SIG-M5 (cell line): ENCODE measurements around the gene PRDM11.

Experiments
- DNase-seq: peaks from one replicate; lab custom pipeline; 2025; lab: John Stamatoyannopoulos, UW

PRDM11 gene

DNA sequence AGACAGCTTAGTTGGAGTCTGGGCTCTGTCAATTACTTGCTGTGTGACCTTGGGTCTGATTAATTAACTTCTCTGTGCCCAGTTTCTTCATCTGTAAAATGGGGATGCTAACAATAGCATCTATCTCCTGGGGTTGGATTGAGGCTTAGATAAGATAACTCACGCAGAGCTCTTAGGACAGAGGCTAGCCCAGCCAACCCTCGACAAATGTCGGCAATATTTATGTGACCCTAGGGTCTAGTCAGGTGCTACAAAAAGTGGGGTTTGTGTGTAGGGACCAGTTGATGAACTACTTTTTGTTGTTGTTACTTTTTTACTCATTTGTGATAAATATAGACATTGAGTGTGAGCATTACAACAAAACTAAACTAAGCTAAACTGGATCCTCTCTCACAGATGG is 117.3 kb downstream of the PRDM11 start:
- DNase-seq, result no peak

DNA sequence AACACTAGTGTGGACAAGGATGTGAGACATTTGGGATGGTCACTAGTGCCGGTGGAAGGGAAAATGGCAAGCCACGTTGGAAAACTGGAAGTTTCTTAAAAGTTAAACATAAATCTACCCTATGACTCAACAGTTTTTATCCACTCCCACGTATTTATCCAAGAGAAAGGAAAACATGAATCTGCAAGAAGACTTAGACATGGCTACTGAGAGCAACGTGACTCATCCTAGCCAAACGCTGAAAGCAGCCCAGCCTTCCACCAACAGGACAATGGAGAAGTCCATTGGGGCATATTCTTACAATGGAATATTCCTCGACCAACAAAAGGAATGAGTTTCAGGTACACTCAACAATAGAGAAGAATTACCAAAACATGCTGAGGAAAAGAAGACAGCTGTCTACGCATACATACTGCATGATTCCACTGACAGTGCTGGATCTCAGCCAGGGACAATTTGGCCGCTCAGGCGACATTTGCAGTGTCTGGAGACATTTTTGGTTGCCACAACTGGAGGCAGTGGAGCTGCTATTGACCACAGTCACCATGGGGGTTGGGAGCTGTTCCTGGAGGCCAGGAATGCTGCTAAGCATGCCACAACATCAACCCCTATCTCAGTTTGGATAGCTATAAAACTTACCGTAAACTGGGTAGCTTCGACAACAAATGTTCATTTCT is 118.5 kb downstream of the PRDM11 start:
- no peak for DNase-seq

DNA sequence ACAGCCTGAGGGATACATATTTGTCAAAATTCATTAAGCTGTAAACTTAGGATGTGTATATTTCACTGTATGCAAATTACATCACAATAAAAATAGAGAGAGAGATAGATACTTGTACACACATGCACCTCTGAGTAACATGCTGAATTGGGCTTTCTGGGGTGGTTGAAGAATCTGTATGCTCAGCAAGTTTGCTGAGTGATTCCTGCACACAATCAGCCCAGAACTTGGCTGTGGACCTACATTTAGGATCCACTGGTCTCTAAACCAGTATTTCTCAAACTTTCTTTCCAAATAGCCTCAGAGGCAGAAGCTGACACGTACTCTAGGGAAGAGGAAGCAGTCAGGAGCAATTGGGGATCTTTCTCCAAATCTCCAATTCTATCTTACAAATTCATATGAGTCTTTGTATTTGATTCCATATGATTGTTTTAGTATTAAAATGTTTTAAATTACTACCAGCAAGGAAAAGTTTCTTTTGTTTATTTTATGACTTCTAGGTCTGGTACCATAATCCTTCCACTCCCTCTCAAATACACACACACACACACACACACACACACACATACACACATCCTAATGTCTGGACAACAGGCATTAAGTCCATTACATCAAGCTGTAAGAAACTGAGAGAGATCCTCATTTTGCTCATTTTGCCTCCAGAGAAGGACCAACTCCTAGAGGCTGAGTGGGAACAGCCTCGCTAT is 119.7 kb downstream of the PRDM11 start:
- no peak for DNase-seq

DNA sequence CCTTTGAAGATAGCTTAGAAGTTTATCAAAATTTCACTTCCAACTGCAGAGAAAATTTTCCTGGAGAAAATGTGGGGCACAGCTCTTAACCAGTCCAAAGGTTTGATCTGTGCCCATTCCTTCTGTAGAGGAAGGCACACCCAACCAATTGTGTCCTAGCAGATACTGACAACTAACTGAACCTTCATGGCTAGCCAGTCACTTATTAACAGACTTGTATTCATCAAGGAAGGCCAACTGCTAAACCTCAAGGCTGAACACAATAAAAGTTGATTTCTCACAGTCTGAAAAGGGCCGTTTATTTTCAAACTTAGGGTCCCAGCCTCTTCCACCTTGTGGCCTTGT is 120.2 kb downstream of the PRDM11 start:
- no peak for DNase-seq

DNA sequence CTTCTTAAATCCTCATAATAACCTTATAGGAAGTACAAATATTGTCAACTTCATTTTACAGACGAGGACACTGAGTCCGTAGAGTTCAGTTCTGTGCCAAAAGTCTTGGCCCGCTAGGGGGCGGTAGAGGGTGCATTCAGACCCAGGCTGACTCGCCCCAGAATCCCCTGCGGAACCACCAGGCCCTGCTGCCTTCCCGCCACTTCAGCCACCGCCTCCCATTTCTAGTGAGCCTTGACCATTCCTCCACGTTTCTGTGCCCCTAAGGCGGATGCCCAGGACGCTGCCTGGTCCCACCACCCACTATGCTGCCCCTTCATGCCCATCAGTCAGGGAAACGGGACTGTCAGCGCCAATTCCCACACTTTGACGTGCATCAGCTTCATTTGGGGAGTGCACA is 120.6 kb downstream of the PRDM11 start:
- DNase-seq, result no peak

DNA sequence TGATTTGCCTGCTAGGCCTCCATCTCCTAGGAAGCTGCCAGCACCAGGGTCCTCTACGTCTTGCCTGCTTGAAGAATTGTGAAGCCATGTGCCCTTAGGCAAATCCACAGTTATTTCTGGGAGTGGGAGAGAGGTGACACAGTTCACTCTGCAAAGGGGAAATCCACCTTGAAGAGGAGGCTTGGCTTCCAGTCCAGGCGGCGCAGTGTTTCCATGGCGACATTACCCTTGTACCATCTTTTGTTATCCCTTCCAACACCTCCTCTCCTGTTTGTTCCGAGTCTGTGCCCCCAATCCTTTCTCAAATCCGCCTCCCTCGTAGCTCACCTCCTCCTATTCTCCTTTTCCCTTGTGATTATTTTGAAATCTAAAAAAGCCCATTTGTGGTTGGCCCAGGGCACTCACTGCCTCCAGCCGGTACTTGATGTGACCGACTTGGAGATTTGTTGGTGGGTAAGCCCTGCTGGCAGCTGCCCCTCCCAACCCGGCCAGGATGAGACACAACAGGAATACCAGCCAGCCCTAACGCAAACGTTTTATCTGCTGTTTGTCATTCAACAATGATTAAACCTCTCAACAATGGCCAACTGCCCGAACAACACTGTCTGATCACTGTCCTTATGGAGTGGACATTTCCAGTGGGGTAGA is 121.3 kb downstream of the PRDM11 start:
- no peak for DNase-seq

DNA sequence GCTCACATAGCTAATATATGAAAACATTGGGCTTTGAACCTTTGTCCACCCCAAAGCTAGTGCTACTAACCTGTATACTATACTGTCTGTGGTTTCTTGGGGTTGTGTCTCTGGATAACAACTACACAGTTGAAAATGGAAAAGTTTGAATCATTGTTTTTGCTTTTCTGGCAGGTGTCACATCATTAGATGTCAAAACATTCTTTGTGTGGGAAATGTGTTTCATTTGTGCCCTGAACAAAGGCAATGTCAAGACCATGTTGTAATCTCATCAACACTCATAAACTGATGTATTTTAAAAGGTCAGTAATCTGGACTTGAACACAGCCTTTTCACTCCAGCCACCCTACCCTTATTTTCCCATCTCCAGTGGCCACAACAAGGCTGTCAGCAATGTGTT is 123.2 kb downstream of the PRDM11 start:
- no peak for DNase-seq

DNA sequence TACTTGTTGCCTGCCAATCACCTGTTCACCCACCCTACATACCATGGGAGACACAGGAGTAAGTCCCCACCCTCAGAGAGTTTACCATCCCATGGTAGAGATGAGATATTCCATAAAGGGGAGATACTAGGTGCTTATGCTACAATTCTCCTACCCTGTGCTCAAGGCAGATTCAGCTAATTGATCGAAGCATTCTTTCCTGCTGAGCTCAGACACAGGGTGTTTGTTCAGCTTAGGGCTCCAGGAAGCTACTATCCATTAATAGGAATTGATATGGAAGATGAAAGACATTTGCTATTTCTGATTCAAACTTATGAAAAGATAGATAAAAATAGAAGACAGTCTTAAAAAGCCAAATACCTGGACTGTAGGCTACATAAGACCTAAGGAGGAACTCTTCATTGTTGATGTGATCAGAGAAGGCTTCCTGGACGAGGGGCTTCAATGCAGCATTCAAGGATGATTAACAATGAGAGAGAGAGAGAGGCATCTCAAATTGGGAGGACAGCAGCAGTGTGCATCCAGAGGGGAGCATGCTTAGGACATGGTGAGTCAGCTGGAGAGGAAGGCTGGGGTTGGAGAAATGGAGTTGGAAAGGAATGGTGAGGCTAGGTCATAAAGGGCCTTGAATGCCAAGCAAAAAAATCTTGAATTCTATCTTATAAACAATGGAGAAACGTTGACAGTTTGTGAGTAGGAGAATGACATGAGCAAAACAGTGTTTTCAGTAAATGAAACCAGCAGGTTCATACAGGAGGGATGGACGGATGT is 124.7 kb downstream of the PRDM11 start:
- no peak for DNase-seq

DNA sequence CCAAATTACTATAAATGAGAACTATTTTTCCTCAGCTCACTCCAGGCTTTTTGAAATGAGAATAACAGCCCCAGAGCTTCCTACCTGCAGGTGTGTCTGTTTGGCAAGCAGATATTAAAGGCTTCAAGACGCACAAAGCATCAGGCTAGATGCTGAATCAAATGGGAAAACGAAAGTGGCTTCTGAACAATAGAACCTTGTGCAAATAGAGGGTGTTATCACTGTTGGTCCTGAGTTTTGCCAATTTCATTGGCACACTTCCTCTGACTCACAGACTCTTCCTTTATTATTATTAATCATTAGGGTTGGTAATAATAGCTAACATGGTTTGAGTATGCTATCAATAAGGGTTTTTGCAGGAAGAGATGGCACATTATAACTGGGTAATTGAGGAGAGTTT is 126.3 kb downstream of the PRDM11 start:
- no peak for DNase-seq

DNA sequence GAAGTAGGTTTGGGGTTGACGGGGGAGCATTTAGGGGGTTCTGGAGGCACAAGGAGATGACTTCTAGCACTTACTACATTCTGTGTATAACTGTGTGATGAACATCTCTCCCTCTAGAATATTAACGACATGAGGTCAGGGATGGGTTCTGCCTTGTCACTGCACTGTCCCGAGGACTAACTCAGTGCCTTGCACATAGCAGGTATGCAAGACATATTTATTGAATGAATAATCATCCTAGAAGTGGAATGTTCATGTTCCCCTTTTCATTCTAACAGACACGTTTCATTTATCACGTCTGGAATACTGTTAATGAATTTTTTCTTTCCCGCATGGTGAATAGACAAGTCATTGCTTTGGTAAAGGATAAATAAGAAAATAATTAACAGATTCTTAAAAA is 127.1 kb downstream of the PRDM11 start:
- no peak for DNase-seq

DNA sequence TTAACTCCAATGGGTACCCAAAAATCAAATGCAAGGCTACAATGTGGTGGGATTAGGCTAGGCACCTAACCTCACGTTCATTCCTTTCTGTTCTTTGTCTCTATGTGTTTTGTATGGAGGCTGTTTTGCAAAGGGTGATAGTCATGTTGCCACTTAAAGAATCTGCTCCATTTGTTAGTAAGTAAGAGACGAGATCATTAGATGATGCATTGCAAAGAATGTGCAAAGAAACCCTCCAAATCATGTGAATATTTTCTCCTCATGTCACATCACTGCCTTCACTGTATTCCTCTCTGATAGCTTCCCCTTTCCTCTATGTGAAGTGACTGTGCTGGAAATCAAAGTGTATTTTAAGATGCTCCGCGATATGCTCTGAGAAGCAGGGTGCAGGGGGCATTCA is 127.8 kb downstream of the PRDM11 start:
- no peak for DNase-seq

DNA sequence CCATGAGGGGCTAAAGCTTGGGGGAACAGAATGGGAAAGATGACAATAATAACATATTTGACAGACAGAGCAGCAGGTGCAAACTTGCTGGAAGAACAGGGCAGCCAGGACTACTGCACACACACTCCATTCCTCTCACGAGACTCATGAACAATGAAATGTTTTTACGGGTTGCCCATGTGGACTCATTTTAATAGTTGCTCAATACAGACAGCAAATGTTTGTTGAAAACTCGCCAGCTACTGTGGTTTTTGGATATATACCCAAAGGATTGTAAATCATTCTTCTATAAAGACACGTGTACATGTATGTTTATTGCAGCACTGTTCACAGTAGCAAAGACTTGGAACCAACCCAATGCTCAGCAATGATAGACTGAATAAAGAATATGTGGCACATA is 129.4 kb downstream of the PRDM11 start:
- no peak for DNase-seq

DNA sequence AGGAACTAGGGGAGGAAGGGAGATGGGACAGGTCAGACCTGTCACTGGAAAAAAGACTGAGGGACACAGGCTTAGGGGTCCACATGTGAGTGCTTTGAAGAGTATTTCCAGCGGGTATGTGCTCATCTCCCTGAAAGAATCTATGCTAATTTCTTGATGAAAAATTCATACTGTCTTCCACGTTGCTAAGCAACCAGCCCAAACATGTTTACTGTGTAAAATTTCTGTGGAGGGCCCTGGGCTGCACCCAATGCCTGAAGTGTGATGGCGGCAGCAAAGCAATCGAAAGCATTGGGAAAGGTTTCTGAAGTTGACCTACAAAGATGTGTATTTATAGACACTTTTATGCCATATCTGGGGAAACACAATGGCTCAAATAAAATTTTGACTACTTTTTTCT is 132.3 kb downstream of the PRDM11 start:
- no peak for DNase-seq

DNA sequence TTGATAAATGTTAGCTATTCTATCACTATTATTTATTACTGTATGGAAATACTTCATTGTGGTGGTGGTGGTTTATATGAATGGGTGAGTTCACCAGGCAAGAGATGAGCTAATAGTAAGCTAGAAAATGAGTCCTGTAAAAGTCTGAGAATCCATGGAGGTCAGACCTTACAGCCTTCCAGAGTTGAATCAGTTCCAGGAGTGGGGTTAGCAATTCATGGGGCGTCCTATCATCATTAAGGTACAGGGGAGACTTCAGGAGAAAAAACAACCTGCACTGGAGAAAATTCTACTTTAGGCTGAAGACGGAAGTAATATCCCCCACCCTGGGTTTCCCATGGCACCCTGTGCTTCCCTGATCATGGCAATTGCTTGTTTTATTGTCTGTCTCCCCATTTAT is 133.2 kb downstream of the PRDM11 start:
- no peak for DNase-seq

DNA sequence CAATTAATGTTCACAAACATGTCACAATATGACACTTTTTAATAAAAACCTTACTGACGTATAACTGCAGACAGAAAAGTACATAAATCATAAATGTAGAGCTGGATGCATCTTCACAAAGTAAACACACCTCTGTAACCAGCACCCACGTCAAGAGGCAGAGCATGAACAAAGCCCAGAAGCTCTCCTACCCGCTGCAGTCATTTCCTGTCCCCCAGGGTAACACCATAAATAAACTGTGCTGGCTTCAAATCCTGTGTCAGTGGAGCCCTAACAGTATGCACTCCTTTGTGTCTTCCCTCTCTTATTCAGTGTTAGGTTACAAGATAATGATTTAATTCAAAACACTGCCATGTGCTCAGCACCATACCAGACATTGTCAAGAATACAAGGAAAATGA is 134.0 kb downstream of the PRDM11 start:
- DNase-seq, result no peak

DNA sequence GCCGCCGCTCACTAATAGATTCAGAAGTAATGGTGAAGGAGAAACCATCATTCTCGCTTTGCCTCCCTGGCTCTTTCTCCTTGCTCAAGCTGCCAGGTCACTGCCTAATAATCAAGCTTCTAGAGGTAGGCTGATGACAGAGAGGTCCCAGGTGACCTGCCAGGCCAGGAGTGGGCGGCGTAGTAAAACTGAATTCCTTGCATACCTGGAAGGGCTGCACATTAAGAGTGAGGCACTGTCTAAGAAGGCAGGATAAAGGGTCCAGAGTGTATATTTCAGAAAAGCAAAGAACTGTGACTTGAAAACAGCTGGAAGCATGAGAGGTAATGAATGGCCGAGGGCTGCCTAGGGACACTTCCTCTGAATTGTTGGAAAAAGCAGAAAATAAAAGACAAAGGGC is 135.6 kb downstream of the PRDM11 start:
- no peak for DNase-seq
